Activated T-cell treated with anti-CD3 and anti-CD28 coated beads, Interleukin-2, amount 50 U/mL, for 48 hours (primary cell): ENCODE results near the gene IRF6.

Experiments
- DNase-seq, 2 experiments: peaks; one replicate each; pipeline ENCODE4 v3.0.0-alpha.2; 2020

IRF6 gene

DNA sequence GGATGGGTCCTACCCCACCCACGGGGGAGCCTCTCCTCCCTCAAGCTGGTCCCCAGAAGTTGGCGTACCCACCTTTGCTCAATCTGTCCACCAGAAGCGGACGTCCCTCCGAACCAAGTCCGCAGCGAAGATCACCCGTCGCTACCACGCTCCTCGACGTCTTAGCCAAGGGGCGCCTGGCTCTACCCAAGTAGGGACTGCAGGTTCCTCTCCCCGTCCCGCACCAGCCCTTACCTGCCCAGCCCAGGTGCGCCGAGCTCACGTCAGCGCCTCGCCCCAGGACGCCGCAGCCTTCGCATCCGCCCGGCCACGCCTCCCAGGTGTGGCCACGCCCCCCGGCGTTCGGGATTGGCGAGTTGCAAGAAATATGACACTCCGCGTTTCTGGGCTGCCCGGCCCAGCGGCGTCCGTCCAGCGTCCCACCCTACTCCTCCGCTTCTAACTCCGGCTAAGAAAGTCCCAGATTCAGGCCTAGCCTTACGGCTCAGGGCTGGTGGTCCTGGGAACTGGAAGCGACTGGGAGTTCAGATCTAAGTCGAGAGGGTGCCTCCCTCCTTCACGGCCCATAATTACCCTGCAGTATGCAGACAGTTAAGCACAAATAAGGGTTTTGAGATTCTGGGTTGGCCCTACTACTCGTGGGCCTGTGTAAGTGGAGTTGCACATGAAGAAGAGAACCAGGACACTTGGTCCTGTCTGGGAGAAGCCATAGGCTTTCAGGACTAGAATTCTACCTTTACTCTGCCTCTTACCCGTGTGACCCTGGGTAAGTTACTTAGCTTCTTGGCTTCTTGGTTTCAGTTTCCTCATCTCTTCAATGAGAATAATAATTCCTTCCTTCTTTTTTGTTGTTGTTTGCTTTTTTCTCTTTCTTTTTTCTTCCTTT is at the start of gene IRF6:
Gene IRF6, minus strand, starts transcription at position 268 of the 886 bp plus-strand sequence. CDS start 4,729 bp downstream, outside the sequence.
- DNase-seq, result peak; percentile 83

DNA sequence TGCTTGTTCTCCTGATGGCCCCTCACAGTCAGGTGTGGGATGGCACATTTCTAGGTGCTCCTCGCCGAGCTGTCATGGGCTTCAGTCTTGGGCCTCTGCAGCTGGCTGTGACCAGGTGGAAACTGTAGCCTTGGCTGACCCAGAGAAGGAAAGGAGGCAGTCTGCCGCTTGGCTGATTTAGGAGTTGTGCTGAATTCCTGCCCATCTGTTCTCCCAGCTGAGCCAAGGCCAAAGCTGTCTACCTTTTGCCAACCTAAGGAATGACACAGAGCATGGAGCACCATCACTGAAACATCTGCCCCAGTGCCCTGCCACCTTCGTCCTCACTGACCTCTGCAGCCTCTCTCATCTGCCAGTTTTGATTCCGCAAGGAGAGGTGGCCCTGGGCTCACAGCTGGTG is 49.7 kb upstream of the IRF6 start:
- no peak for DNase-seq

DNA sequence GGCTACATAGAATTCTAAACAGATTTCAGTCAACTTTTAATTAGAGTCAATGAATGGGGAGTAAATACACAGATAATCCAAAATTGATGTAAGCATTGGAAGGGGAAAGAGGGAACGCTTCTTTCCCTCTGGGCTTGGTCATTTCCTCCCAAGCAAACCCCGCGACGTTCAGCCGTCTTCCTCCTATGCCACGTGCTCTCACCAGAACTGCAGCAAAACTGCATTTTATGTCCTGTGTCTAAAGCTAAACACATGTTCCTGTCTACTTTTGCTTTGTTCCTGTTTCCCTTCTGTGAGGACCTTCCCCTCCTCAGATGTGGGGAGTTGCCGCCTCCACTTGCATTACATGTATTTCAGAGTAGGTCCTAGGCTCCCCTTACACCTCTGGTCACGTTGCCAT is 49.1 kb upstream of the IRF6 start:
- DNase-seq, result no peak

DNA sequence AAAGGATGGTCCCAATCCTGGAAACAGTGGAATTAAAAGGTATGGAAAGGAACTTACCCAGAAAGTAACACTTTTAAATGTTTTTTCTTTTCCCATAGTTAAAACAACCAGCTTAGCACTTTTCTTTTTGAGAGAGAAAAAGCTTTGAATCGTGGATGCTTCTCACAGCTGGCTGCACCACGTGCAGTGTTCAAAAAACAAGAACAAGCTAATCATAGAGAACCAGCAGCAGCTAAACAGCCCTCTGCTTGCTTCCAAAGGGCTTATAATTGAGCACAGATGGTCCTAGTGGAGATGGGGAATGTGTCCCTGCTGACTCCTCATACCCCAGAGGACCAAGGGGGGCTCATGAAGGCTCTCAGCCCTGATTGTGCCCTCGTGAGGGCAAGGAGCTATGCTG is 48.3 kb upstream of the IRF6 start:
- DNase-seq, result no peak

DNA sequence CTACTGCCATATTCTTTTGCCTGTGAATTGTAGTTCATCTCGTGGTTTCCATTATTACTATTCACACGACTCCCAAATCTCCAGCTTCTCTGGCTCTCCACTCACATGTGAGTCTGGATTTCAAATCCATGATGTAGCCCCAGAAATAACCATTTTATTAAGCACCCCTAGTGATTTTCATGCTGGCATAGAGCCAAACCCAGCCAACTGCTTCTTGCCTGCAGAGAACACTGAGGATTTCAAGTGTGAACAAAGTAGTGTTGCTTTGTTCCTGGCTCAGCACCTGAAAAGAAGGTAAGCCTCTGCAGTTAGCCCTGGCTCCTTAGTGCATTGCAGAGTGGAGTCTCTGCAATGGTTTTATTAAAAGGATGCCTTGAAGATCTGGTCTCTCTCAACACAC is 47.7 kb upstream of the IRF6 start:
- no peak for DNase-seq

DNA sequence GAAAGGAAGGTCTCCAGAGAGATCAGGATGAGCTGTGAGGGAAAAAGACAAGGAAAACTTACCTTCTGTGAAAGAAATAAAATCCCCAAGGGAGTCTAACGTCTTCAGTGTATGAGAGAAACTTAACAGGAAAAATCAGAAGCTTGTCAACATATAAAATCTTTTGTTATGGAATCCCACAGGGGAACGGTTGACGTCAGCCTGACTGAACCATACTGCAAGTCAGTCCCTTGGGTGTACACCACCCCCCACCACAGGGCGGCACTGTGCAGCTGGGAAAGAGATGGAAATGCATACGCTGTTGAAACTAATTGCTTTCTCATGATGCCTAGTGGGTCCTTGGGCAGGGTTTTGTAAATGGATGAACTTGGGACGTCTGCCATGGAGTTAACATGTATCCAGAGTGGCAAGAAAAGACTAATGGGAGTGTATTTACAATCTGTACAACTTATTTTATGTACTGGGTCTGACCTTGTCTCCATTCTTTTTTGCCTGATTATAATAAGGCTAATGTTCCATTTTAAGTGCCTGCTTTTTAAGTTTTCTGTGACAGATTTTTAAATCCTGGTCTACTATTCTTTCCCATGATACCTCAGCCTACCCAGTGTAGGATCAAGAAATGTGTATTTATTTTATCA is 44.5 kb upstream of the IRF6 start:
- peak; percentile 58 to 63 for DNase-seq

DNA sequence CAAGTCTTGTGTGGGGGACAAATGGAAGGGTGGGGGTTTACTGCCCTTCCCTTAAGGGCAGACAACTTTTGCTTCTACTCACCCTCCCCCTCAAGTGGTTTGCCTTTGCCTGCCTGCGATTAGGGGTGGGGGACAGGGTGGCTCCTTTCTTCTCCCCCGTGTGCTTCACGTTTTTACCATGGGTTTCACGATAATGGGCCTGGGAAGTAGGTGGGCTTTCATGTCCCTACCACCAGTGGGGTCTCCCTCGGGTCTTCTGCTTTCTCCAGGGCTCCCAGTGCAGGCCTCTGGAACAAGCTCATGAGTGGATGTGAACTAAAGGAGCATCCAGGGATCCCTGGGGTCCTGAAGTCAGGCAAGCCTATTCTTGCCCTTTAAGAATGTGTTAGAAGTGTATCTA is 43.4 kb upstream of the IRF6 start:
- DNase-seq, result no peak

DNA sequence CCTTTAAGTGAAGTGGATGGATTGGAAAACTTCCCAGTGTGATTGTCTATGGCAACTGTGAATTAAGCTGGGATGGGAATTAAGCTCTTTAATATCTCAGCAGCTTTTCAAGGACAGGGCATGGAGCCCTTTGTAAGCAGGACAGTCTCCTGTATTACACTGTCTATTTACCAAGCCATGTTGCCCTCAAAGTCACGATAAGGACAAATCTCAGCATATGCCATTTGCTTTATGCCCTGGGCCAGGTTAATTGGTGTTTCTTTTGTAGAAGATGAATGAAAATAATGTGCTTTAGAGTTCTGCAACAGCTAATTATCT is 39.4 kb upstream of the IRF6 start:
- no peak for DNase-seq

DNA sequence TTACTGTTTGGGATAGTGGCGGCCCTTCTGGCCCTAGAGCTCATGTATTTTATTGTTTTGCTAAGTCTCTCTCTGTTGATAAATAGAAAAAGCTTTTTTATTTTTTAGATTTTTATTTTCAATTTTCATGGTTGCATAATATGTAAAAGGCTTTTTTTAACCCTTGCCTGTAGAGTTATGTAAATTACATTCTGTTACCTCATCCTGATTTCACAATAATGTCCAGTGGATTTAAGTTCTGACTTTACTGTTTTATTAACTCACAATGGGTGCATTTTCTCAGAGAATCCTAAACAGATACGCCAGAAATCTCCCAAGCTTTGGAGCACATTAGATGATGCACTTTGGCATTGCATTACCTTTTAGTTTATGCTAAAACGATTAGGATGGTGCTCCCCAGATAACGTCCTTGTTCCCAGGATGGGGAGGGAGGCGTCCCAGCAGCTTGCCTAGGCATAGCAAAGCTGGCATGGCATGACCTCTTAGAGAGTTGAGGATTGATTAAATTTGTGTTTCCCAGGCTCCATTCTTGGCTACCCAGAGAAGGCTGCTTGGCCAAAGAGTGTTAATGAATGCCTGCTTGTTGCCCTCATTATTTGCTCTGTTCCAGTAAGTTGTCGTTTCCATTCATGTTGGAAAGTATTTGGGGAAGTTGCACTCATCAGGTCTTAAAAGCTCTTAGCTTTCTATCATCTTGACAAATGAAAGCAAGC is 38.9 kb upstream of the IRF6 start:
- DNase-seq, result no peak

DNA sequence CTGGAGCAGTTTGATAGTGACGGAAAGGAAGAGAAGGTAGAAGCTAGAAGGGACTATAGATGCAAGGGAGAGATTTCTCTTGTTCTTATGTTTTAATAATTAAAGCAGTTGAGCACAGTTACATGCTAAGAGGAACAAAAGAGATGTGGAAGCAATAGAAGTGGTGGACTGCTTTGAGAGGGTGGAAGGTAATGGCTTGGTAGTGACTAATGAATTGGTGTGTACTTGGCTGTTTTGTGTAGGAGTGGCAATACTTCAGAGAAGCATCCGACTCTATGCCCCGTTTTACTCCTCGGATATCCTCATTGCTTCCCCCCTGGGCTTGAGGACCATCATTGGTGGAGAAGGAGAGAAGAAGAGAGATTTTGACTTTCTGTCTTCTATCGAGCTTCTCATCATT is 34.7 kb upstream of the IRF6 start:
- DNase-seq, result no peak

DNA sequence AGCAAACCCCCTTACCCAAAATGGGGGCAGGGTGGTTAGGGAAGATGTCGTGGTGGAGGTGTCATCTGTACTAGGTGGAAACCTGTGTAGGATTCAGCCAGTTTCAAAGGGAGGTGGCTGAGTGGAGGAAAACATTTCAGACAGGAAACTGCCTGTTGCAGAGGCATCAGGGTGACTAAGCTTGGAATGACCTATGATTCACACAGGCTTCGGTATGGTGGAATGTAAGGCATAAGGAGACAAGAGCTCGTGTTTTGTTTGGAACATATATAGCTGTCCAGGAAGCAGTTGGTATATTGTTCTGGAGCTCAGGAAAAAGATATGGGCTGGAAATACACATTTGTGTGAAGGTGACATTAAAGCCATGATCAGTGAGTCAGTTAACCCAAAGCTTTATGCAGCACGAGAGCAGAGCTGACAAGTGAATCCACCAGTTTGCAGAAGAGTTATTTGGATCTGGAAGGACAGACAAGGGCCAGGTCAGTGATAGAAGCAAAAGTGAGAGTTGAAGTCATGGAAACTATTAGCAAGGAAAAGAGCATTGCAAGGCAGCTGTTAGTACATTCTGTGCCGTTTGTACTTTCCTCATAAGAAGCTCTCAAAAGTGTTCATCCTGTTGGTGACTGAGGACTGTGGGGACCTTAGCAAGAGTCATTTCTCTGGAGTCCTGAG is 34.1 kb upstream of the IRF6 start:
- no peak for DNase-seq

DNA sequence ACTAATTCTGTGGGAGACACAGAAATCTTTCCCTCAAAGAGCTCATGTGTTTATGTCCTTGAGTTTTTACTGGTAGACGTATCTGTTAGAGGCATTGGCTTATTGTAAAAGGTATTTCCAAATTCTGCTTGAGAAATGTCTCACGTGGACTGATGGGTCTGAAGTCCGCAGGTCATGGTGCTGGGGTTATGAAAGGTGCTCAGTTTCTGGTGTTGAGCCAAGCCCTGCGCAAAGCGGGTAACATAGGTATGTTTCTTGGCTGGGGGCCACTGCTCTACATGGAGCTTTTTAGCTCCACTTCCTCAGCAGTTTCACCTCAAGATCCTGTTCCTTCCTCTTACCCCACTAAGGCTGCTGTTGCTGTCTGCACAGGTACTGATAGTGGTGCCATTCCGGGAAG is 32.6 kb upstream of the IRF6 start:
- DNase-seq, result no peak

DNA sequence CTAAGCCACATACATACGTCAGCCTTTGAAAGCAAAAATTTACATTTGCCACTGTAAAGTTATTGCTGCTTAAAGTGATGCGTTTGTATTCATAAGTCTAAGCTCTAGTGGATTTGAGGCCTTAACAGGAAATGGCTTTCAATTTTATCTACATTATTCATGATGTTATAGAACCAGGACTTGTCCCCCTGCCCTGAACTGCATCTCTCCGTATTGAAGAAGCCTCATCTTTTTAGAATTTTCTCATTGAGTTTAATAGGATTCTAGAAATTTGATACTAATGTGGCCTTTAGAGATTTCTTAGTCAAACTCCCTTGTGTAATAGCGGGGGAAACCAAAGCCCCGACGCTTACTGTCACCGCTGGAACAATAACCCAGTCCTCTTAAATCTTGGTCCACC is 31.7 kb upstream of the IRF6 start:
- DNase-seq, result no peak

DNA sequence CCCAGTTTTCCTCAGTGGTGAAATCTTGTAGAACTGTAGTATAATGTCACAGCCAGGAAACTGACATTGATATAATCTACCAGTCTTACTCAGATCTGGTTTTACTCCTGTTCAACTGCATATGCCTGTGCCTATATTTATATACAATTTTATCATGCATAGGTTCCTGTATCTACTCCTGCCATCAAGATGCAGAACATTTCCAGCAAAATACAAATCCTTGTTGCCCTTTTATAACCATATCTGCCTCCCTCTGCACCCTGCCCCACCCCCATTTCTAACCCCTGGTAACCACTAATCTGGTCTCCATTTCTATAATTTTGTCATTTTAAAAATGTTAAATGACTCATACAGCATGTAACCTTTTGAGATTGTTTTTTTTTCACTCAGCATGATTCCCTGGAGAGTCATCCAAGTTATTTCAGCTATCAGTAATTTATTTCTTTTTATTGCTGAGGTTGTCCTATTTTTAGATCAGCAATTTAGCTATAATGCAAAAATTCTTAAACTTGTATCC is 29.9 kb upstream of the IRF6 start:
- peak; percentile 39 to 47 for DNase-seq

DNA sequence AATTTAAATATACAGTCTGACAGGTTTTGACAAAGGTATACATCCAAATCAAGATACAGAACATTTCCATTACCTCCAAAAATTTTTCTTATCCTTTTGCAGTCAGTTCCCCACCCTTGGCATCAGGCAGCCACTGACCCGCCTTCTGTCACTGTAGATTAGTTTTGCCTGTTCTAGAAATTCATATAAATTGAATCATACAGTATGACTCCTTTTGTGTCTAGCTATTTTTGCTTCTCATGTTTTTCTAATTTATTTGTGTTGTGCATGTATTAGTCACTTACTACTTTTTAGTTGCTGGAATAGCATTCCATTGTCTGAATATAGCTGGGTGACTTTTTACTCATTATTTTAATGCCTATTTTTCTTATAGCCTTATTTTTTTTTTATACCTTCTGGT is 25.7 kb upstream of the IRF6 start:
- no peak for DNase-seq

DNA sequence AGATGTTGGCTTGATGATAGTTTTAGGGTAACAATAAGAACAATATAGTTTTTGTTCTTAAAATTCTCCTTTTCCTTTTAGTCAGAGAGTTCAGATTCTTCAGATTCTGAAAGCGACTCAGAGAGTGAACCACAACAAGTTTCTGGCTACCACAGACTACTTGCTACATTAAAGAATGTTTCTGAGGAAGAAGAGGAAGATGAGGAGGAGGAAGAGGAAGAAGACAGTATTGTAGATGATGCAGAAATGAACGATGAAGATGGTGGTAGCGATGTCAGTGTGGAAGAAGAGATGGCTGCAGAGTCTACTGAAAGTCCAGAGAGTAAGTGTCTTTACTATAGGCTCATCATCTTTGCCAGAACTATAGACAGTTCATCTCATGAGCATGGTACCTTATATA is 24.8 kb upstream of the IRF6 start:
- DNase-seq, result no peak

DNA sequence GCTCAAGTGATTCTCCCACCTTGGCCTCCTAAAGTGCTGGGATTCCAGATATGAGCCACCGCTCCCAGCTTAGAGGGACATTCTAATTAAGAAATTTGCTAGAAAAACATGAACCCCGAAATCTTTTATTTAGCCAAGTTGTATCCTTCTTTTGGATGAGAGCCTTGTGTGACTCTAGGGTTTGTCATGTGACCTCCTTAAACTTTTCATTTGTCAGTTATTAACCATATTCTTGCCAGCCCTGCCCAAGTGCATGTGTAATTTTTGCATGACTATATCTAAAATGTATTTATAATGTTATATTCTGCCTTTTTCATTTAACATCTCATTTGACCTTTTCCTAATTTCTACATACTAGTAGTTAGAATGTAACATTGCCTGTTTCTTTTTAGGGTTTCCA is 23.8 kb upstream of the IRF6 start:
- DNase-seq, result no peak

DNA sequence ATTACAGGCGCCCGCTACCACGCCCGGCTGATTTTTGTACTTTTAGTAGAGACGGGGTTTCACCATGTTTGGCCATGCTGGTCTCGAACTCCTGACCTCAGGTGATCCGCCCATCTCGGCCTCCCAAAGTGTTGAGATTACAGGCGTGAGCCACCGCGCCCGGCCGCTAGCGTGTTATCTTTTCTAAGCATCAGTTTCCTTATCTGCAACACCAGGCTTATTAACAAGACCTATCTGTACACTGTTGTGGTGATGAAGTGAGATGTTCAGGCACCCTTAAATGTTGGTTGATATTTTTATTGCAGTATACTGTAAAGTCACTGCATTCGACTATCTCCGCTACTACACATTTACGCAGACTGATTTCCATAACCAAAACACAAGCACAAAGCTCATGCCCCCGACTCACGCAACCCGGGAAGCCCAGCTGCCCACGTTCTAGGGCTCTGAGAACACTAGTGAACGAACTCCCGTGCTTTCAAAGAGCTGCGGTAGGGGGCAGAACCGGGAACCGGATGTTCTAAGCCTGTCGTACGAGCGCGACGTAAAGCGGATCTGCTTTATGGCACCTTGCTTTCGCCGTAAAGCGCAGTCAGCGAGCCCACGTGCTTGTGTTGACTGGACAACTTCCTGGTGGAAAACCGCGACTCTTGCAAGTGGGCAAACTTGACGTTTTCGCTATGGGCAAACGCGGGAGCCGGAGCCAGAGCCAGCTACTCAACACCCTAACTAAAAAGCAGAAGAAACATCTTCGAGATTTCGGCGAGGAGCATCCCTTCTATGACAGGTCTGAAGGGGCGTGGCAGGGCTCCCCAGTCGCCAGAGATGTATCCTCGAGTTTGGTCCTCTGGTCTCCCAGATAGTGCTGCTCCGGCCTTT is 21.7 kb upstream of the IRF6 start, which contains the start of gene UTP25:
Gene UTP25, plus strand, starts transcription at position 589 of the 879 bp plus-strand sequence. Its CDS starts 92 bp downstream, at position 681.
- peak; percentile 97 to 98 for DNase-seq

DNA sequence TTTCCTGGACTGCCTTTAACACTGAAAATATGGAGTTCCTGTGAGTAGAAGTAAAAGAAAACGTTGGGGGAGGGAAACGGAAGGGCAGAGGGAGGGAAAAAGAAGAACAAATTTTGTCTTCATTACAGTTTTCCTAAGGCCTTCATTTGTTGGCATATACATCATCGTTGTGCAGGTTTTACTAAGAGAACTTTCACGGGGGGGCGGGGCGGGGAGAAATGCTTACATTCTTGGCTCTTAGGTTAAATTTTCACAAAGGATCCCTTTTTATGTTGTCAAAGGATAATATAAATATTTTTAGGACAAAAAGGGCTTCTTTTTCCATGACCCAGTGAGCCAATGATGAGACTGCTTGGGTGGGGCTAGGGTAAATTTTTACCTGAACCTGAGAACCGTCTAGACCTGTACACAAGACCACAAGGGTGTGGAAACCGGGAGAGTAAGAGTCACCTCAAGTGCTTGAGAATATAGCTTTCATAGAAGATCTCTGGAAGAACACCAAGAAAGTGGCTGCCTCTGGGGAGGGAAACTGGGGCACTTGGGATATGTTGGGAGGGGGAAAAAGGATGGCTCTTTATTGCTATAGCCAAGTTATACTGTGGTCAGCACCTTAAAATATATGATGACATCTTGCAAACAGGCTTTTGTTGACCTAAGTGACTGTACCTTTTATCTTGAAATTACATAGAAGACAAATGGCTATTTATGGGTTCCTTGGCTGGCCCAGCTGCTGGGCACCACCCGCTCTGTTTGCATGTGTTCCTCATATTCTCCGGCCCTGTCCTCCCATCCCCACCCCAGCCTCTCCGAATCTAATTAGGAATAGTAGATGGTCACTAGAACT is 19.9 kb upstream of the IRF6 start:
- no peak for DNase-seq

DNA sequence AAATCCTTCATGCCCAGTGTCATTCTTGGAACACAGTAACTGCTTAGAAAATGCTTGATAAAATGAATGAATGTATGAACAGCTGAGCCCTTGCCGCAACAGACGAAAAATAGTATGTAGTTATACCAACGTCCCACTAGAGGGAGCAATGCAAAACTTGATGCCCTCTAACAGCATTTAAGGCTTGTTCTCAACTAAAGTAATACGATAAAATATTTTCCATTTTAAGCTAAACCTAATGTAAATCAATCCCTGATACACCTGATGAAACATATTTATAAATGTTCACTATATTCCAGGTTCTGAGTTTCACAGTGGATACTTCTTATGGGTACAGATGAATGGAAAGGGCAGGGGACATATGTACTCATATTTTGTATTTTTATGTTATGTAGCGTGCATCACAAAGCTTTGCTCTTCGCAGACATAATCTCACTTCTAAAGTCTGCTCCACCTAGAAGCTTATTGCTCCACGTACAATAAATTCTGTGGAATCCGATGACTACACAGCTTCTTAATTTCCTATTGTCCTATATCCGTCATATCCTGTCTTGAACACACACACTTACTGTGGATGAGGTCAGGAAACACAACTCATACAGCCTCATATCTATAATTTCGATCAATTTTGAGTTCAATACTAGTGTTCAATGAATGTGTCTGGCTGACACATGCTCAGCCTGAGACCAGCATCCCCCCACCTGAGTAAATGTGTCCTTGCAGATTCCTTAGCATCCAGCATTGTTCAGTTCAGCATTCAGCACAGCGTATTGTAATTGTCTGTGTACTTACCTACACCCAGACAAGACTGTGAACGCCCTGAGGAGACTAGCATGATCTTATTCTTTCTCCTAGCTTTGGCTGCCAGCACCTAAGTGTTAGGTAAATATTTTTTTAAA is 17.4 kb upstream of the IRF6 start:
- no peak for DNase-seq
